Activated CD8-positive, alpha-beta T cell treated with anti-CD3 and anti-CD28 coated beads for 36 hours (primary cell): ENCODE data around the gene DNAJC25. TPM values are rescaled to one million over a fixed set of nuclear protein-coding genes. Genes with fewer than 3 reads are reported as not detected.

Experiments
- ATAC-seq: fragments of 200-7000 bp; cut with Tn5 transposase; one replicate; pipeline ENCODE4 v1.10.0; 2021; ENCODE audit warnings: mild to moderate bottlenecking, moderate library complexity
- CTCF ChIA-PET: fragments of 350-600 bp; sonication (Branson Sonifier 250); formaldehyde crosslinking; loops from one replicate; lab custom pipeline; 2021; ENCODE audit warnings: antibody characterized with exemption; lab: Charles Lee
- POLR2A ChIA-PET: fragments of 350-600 bp; sonication (Branson Sonifier 250); formaldehyde crosslinking; loops from one replicate; lab custom pipeline; 2021; ENCODE audit warnings: antibody characterized with exemption; lab: Charles Lee
- DNase-seq: peaks from one replicate; pipeline ENCODE4 v3.0.0-alpha.2; 2020
- H3K27ac Mint-ChIP-seq: one replicate; pipeline ENCODE4 v1.8.0; 2021; ENCODE audit warnings: mild to moderate bottlenecking, mixed read lengths
- H3K27me3 Mint-ChIP-seq: one replicate; pipeline ENCODE4 v1.8.0; 2021; ENCODE audit warnings: mixed read lengths
- H3K36me3 Mint-ChIP-seq: one replicate; pipeline ENCODE4 v1.8.0; 2021; ENCODE audit warnings: low read depth, mixed read lengths
- H3K4me1 Mint-ChIP-seq: one replicate; pipeline ENCODE4 v1.8.0; 2021; ENCODE audit warnings: low read depth, mixed read lengths
- H3K4me3 Mint-ChIP-seq: one replicate; pipeline ENCODE4 v1.8.0; 2021; ENCODE audit warnings: mild to moderate bottlenecking, moderate library complexity, mixed read lengths
- H3K9me3 Mint-ChIP-seq: one replicate; pipeline ENCODE4 v1.8.0; 2021; ENCODE audit warnings: mixed read lengths
- intact Hi-C: fragments of 100-400 bp; cut with micrococcal nuclease; formaldehyde crosslinking; loops from one replicate; pipeline ENCODE4 v1.10.0; 2022
- total RNA-seq, 2 experiments: library from RNA; stranded (reverse); gene quantifications; one replicate each; pipeline ENCODE4 v1.2.3, GENCODE V29; 2021
- TF ChIP-seq, protein P1 (sequence below): fragments of 200-600 bp; IDR thresholded peaks from one replicate; pipeline ENCODE4 v1.8.0; 2022; ENCODE audit warnings: antibody characterized with exemption, mild to moderate bottlenecking

The DNAJC25 gene
- total RNA-seq, 2 experiments from 2014 or later = 9.6 to 11.0 TPM

DNA sequence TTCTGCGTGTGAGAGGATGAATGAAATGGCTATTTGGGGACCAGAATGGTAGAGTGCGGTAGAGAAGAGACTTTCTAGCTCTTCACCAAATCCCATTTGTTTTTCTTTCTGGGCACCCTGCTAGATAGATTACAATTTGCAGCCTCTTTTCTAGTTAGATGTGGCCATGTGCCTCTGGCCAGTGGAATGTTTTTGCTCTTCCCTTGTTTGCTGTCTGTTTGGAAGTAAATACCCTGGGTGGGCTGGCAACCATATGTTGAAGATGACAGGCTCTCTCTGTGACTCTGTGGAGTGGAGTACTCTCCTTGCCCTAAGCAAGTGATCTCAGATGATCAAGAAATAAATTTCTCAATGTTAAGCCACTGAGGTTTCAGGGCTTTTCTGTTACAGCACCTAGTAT, 43.2 kb downstream of the DNAJC25 start:
- TF ChIP-seq, protein P1, sequence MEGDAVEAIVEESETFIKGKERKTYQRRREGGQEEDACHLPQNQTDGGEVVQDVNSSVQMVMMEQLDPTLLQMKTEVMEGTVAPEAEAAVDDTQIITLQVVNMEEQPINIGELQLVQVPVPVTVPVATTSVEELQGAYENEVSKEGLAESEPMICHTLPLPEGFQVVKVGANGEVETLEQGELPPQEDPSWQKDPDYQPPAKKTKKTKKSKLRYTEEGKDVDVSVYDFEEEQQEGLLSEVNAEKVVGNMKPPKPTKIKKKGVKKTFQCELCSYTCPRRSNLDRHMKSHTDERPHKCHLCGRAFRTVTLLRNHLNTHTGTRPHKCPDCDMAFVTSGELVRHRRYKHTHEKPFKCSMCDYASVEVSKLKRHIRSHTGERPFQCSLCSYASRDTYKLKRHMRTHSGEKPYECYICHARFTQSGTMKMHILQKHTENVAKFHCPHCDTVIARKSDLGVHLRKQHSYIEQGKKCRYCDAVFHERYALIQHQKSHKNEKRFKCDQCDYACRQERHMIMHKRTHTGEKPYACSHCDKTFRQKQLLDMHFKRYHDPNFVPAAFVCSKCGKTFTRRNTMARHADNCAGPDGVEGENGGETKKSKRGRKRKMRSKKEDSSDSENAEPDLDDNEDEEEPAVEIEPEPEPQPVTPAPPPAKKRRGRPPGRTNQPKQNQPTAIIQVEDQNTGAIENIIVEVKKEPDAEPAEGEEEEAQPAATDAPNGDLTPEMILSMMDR = no peak
- DNase-seq (no peak), ATAC-seq (no peak)
- H3K4me3 Mint-ChIP-seq = no peak overlapping the region
- H3K9me3 Mint-ChIP-seq = no peaks in the 10 kb centered on the region
- peaks cover 12% of the 10 kb centered on the region for H3K36me3 Mint-ChIP-seq
- intact Hi-C loops = no loop called here
- ChIA-PET CTCF (interaction anchor here (1.0 kb wide), 1 partner anchor 76 kb away, joined by 3 read pairs; no protein-coding TSS in a partner anchor), POLR2A (interaction anchor here (0.9 kb wide), 1 partner anchor 42 kb away, joined by 3 read pairs; no protein-coding TSS in a partner anchor)
- no peaks in the 10 kb centered on the region for H3K27me3 Mint-ChIP-seq
- H3K27ac Mint-ChIP-seq = no peak overlapping the region
- no peaks in the 10 kb centered on the region for H3K4me1 Mint-ChIP-seq

DNA sequence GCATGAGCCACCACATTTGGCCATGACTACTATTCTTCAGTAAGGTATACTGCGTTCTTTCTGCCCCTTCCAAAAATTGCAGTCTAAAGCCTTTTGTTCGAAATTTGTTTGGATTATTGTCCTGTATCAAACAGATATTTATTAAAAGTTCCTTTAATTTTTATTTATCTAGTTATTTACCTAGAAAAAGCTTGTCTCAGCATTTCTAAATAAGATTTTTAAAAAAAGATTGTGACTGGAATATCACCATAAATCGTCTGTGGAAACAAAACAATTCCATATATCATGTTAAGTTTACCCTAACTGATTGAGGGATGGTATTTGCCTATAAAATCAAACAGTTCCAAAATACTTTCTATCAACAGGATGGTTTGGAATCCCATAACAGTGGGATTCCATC, 45.0 kb downstream of the DNAJC25 start:
- Mint-ChIP-seq H3K36me3 (peaks cover 13% of the 10 kb centered on the region), H3K4me3 (no peak overlapping the region), H3K27me3 (no peaks in the 10 kb centered on the region), H3K4me1 (no peaks in the 10 kb centered on the region), H3K27ac (no peak overlapping the region), H3K9me3 (no peaks in the 10 kb centered on the region)
- TF ChIP-seq, protein P1 = no peak
- POLR2A ChIA-PET = no interaction called here
- DNase-seq (no peak), ATAC-seq (no peak)
- intact Hi-C loops = no loop called here
- CTCF ChIA-PET = no interaction called here

DNA sequence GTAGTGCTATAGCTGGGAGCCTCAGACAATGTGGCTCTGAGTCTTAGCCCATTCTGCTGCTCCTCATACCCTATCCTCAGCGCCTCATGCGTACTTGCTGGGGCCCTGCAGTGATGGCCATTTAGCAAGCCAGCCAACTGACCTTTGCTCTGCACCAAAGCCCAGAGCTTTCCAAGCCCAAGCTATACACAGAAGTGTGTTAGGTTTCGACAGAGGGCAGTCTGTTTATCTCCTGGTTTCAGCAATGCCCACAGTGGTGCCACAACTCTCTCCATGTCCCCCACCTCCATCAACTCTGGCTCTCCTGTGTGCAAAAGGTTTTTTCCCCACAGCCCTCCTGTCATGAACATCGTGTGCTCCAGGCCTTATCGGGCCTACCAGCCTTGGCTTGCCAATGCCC, 47.2 kb downstream of the DNAJC25 start:
- H3K9me3 Mint-ChIP-seq = no peaks in the 10 kb centered on the region
- intact Hi-C loops = no loop called here

DNA sequence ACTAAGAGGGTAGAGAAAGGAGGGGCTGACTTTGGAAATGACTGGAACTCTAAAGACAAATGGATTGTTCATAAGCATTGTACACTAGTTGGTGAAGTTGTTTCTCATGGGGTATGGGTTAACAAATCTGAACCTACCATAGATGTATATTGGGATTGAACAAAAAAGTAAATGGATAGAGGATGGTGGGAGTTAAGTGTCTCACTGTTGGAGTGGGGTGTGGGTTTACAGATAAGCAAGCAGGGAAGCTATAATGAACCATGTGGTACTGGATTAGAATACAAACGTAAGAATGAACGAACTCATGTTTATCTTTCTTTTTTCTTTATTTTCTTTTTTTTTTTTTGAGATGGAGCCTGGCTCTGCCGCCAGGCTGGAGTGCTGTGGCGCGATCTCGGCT, 48.1 kb downstream of the DNAJC25 start:
- ChIA-PET POLR2A (no interaction called here), CTCF (no interaction called here)
- Mint-ChIP-seq H3K9me3 (no peaks in the 10 kb centered on the region), H3K4me3 (no peak overlapping the region), H3K27ac (no peak overlapping the region), H3K27me3 (no peaks in the 10 kb centered on the region), H3K36me3 (peaks cover 10% of the 10 kb centered on the region), H3K4me1 (no peaks in the 10 kb centered on the region)
- TF ChIP-seq, protein P1 = no peak
- no peak for DNase-seq
- ATAC-seq = no peak
- intact Hi-C loops = no loop called here

More for the DNA sequence above, 47.2 kb downstream of the DNAJC25 start:
- TF ChIP-seq, protein P1 = no peak
- no peak overlapping the region for H3K27ac Mint-ChIP-seq
- no peaks in the 10 kb centered on the region for H3K27me3 Mint-ChIP-seq
- DNase-seq = no peak
- ATAC-seq = no peak
- H3K4me1 Mint-ChIP-seq = no peaks in the 10 kb centered on the region
- ChIA-PET POLR2A (no interaction called here), CTCF (no interaction called here)
- no peak overlapping the region for H3K4me3 Mint-ChIP-seq
- H3K36me3 Mint-ChIP-seq = peaks cover 10% of the 10 kb centered on the region

DNA sequence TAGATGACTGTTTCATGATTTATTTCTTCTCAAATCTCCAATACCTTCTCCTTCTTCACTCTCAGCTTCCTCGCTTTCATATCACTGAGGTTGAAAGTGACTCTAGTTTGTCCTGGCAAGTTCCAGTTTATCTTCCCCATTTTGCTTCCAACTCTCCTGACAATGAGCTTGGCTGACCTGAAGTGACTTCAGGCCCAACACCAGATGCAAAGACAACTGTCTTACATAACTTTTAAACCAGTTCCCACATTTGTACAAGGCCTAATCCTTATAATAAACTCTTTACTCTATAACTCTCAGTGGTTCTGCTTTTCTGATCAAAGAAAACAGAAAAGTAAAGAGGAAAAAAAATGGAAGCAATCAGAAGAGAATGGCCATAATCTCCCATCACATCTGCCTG, 52.3 kb downstream of the DNAJC25 start:
- ChIA-PET POLR2A (interaction anchor here (0.7 kb wide), 1 partner anchor 186 kb away, joined by 3 read pairs; no protein-coding TSS in a partner anchor), CTCF (interaction anchor here (0.7 kb wide), 1 partner anchor 677 kb away, joined by 3 read pairs; no protein-coding TSS in a partner anchor)
- ATAC-seq = no peak
- peaks cover 7% of the 10 kb centered on the region for H3K36me3 Mint-ChIP-seq
- H3K4me1 Mint-ChIP-seq = no peaks in the 10 kb centered on the region
- TF ChIP-seq, protein P1 = no peak
- intact Hi-C loops = no loop called here
- no peaks in the 10 kb centered on the region for H3K27me3 Mint-ChIP-seq
- H3K9me3 Mint-ChIP-seq = no peaks in the 10 kb centered on the region
- H3K27ac Mint-ChIP-seq = no peak overlapping the region
- no peak for DNase-seq
- H3K4me3 Mint-ChIP-seq = no peak overlapping the region
